HG03439 (cell line): ENCODE data around the gene DDX10.
"Not testable (repeated sequence)": the region's sequence is repeated elsewhere in the genome, so short reads cannot be mapped to it uniquely, and the experiment has no call there.

Experiments
- ATAC-seq: cut with Tn5 transposase; IDR thresholded peaks from one replicate; pipeline ENCODE4 v1.9.1; 2021; ENCODE audit warnings: mild to moderate bottlenecking, moderate library complexity; ENCODE audit not compliant: unreplicated experiment

Gene DDX10

GRCh38 chr11:108817976-108818375 is 153.1 kb downstream of the DDX10 start:
- ATAC-seq: no peak

GRCh38 chr11:108818971-108819370 is 154.1 kb downstream of the DDX10 start:
- no peak for ATAC-seq

- ATAC-seq: no peak
Measured at GRCh38 chr11:108819957-108820356, 155.1 kb downstream of the DDX10 start.

- ATAC-seq: not testable (repeated sequence)
Measured at GRCh38 chr11:108823960-108824359, 159.1 kb downstream of the DDX10 start.

- ATAC-seq: no peak
Measured at GRCh38 chr11:108824545-108824944, 159.7 kb downstream of the DDX10 start.

- ATAC-seq: no peak
Measured at GRCh38 chr11:108825381-108825780, 160.5 kb downstream of the DDX10 start.

- ATAC-seq: no peak
Measured at GRCh38 chr11:108826136-108826535, 161.3 kb downstream of the DDX10 start.

- ATAC-seq: no peak
Measured at GRCh38 chr11:108835624-108836023, 170.8 kb downstream of the DDX10 start.

GRCh38 chr11:108836541-108836940 is 171.7 kb downstream of the DDX10 start:
- ATAC-seq: no peak

- no peak for ATAC-seq
Measured at GRCh38 chr11:108838102-108838791, 173.4 kb downstream of the DDX10 start.

GRCh38 chr11:108838792-108839105 is 173.9 kb downstream of the DDX10 start:
- ATAC-seq: no peak

- ATAC-seq: no peak
Measured at GRCh38 chr11:108846009-108846408, 181.1 kb downstream of the DDX10 start.

- no peak for ATAC-seq
Measured at GRCh38 chr11:108847298-108847990, 182.6 kb downstream of the DDX10 start.

- ATAC-seq: no peak
Measured at GRCh38 chr11:108851781-108852180, 186.9 kb downstream of the DDX10 start.

GRCh38 chr11:108852701-108853100 is 187.8 kb downstream of the DDX10 start:
- ATAC-seq: no peak

- no peak for ATAC-seq
Measured at GRCh38 chr11:108853151-108853550, 188.3 kb downstream of the DDX10 start.

GRCh38 chr11:108853864-108854263 is 189.0 kb downstream of the DDX10 start:
- ATAC-seq: peak; percentile 47

- peak; percentile 90 for ATAC-seq
Measured at GRCh38 chr11:108854346-108854745, 189.5 kb downstream of the DDX10 start.

GRCh38 chr11:108857382-108857781 is 192.5 kb downstream of the DDX10 start:
- ATAC-seq: no peak

- ATAC-seq: no peak
Measured at GRCh38 chr11:108858622-108859021, 193.8 kb downstream of the DDX10 start.

GRCh38 chr11:108859510-108859909 is 194.6 kb downstream of the DDX10 start:
- ATAC-seq: no peak

- no peak for ATAC-seq
Measured at GRCh38 chr11:108863528-108863927, 198.7 kb downstream of the DDX10 start.

- no peak for ATAC-seq
Measured at GRCh38 chr11:108865406-108865805, 200.5 kb downstream of the DDX10 start.
